GM19395 (cell line): ENCODE results near the gene MYBPHL.

Experiments used
- ATAC-seq: cut with Tn5 transposase; IDR thresholded peaks from one replicate; pipeline ENCODE4 v1.9.1; 2021; ENCODE audit warnings: mild to moderate bottlenecking, moderate library complexity; ENCODE audit not compliant: unreplicated experiment

The MYBPHL gene

GRCh38 chr1:109266965-109267364 is 39.8 kb downstream of the MYBPHL start:
- no peak for ATAC-seq

GRCh38 chr1:109265741-109266330 is 41.0 kb downstream of the MYBPHL start:
- no peak for ATAC-seq

DNA sequence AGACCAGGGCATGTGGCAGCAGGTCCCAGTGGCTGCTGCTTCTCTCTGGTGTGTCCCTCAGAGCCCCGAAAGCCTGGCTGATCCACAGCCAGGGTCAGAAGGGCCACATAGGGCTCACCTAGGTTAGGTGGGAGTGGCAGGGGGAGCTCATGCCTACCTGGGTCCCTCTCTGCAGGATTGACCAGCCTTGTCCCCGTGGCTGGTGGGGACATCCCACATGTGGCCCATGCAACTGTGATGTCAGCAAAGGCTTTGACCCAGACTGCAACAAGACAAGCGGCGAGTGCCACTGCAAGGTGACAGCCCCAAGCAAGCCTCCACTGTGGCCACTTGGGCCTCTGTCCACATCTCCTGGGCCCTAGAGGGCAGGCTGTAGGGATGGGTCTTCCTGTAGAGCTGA is 41.8 kb downstream of the MYBPHL start:
- ATAC-seq = no peak

- no peak for ATAC-seq
Observed at GRCh38 chr1:109264379-109264755, 42.4 kb downstream of the MYBPHL start.

DNA sequence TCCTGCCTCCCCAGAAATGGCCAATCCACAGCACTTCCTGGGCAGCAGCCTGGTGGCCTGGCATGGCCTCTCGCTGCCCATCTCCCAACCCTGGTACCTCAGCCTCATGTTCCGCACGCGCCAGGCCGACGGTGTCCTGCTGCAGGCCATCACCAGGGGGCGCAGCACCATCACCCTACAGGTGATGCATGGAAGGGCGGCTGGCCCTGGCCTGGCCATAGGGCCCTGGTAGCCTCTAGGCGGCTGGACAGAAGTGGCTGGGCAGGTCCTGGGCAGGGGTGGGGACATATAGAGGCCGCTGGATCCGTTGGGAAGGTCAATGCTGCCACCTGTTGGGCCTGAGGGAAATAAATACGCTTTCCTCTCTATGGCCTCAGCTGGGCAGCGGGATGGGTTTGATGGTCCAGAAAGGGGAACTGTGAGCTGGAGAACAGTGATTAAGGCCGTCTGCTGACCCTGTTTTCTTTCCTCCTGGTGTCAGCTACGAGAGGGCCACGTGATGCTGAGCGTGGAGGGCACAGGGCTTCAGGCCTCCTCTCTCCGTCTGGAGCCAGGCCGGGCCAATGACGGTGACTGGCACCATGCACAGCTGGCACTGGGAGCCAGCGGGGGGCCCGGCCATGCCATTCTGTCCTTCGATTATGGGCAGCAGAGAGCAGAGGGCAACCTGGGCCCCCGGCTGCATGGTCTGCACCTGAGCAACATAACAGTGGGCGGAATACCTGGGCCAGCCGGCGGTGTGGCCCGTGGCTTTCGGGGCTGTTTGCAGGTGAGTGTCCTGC is 43.0 kb downstream of the MYBPHL start:
- ATAC-seq = peak; percentile 67

DNA sequence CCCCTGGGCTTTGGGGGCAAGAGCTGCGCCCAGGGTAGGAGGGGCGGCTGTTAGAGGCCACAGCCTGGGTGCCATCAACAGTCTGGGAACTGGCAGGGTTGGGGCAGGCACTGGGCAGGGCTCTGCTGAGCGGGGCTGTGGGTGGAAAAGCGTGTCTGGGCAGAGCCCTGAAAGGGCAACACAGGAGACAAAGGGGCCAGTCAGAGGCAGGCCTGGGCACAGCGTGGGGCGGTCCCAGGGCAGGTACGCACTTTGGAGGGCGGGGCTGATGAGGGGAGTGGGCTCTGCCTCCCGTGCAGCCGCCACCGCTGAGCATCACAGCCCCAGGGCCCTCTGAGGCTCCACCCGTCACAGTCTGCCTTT is 43.6 kb downstream of the MYBPHL start:
- ATAC-seq = peak; percentile 22

GRCh38 chr1:109262231-109263055 is 44.4 kb downstream of the MYBPHL start:
- no peak for ATAC-seq

- ATAC-seq = no peak
Observed at GRCh38 chr1:109261578-109261977, 45.2 kb downstream of the MYBPHL start.

DNA sequence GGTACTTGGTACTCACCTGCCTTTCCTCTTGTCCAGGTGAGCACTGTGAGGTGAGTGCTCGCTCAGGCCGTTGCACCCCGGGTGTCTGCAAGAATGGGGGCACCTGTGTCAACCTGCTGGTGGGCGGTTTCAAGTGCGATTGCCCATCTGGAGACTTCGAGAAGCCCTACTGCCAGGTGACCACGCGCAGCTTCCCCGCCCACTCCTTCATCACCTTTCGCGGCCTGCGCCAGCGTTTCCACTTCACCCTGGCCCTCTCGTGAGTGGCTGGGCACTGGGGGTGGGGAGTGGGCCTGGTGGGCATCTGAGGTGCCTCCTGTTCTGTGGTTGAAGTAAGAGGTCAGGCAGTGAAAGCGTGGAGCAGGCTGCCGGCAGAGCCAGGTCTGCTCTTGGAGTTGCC is 45.8 kb downstream of the MYBPHL start:
- ATAC-seq = no peak

- no peak for ATAC-seq
Observed at GRCh38 chr1:109259674-109260557, 46.9 kb downstream of the MYBPHL start.

DNA sequence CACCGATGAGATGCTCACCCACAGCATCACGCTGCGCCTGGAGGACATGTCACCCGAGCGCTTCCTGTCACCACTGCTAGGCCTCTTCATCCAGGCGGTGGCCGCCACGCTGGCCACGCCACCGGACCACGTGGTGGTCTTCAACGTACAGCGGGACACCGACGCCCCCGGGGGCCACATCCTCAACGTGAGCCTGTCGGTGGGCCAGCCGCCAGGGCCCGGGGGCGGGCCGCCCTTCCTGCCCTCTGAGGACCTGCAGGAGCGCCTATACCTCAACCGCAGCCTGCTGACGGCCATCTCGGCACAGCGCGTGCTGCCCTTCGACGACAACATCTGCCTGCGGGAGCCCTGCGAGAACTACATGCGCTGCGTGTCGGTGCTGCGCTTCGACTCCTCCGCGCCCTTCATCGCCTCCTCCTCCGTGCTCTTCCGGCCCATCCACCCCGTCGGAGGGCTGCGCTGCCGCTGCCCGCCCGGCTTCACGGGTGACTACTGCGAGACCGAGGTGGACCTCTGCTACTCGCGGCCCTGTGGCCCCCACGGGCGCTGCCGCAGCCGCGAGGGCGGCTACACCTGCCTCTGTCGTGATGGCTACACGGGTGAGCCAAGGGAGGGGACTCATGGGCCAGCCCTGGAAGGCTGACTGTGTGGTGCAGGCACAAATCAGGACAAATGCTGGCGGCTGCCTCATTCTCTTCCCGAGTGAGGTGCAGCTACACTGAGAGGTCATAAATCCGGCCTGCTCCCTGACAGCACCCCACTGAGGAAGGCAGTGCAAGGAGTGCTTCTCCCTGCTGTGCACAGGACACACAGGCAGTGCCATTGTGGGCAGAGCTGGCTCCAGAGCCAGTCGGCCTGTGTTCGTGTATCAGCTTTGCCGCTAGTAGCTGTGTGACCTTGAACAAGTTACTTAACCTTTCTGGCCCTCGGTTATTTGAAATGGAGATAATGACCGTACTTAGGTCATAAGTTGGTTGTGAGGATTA is 48.0 kb downstream of the MYBPHL start:
- no peak for ATAC-seq

GRCh38 chr1:109257682-109258421 is 49.0 kb downstream of the MYBPHL start:
- no peak for ATAC-seq

- ATAC-seq = no peak
Observed at GRCh38 chr1:109256971-109257681, 49.7 kb downstream of the MYBPHL start.

DNA sequence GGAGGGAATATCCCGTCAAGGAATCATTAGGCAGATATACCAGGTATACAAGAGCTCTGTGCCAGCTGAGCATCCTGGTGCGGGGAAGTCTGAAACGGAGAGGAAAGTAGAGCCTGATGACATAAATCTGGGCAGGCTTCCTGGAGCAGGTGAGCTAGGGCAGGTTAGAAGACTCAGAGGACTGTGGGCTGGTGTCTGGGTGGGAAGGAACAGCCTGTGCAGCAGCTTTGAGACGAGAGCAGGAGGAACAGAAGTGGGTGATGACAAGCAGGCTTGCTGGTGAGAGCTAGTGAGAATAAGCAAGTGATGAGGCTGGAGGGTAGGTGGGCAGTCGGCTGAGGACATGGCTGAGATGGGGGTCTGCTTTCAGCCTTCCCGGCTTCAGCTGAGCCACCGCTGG is 50.7 kb downstream of the MYBPHL start:
- ATAC-seq = no peak

- ATAC-seq = no peak
Observed at GRCh38 chr1:109255678-109256077, 51.1 kb downstream of the MYBPHL start.

- no peak for ATAC-seq
Observed at GRCh38 chr1:109255097-109255651, 51.6 kb downstream of the MYBPHL start.

- no peak for ATAC-seq
Observed at GRCh38 chr1:109254621-109255096, 52.2 kb downstream of the MYBPHL start.
